Renal pelvis (tissue), 3 donors: ENCODE results near the gene EGFL6. TPM values are rescaled to one million over a fixed set of nuclear protein-coding genes. Genes with fewer than 3 reads are reported as not detected.

Experiments used
- polyA plus RNA-seq, 3 donors: library from polyadenylated mRNA; unstranded; fragments of 120-200 nt; gene quantifications; one replicate each; pipeline ENCODE4 v1.2.1, GENCODE V29; 2013; ENCODE audit not compliant: insufficient read length in 3 of 3

Gene EGFL6
- polyA plus RNA-seq, 3 donors, result 17.0 to 19.8 (median 17.6) TPM

Other genes with a start within 250 kb of the EGFL6 start
- not detected for gene ATXN3L, start 249.5 kb upstream of the EGFL6 start, polyA plus RNA-seq
- 1 to 10 TPM; 4.8 to 7.1 (median 6.0) TPM for gene TCEANC, start 83.5 kb downstream of the EGFL6 start, polyA plus RNA-seq
- gene RAB9A, start 119.5 kb downstream of the EGFL6 start, polyA plus RNA-seq, result 10 to 100 TPM; 23.2 to 24.9 (median 24.3) TPM
- gene TRAPPC2, start 165.0 kb downstream of the EGFL6 start, polyA plus RNA-seq, result 10 to 100 TPM; 12.4 to 28.6 (median 19.8) TPM
- 10 to 100 TPM; 36.3 to 71.2 (median 48.1) TPM for gene OFD1, start 165.1 kb downstream of the EGFL6 start, polyA plus RNA-seq
- 10 to 100 TPM; 19.2 to 23.0 (median 21.4) TPM for gene GPM6B, start 247.5 kb downstream of the EGFL6 start, polyA plus RNA-seq